ENCODE results near the gene MPZL3. TPM values are rescaled to one million over a fixed set of nuclear protein-coding genes. Genes with fewer than 3 reads are reported as not detected.

MPZL3 gene
- total RNA-seq, 3 donors from 2014 or later = 0.64 to 23.0 (median 13.1) TPM

GRCh38 chr11:118283756-118284350 is 31.7 kb upstream of the MPZL3 start:
- H3K27me3 ChIP-seq = no peaks in the 10 kb centered on the region
- no peak for TF ChIP-seq POLR2AphosphoS5 (IDR thresholded peaks at IDR 0.05)
- no peaks in the 10 kb centered on the region for H3K36me3 ChIP-seq
- no peaks in the 10 kb centered on the region for H3K9me3 ChIP-seq
- no peak overlapping the region for H3K4me3 ChIP-seq
- H3K27ac ChIP-seq = no peak overlapping the region
- no peak for DNase-seq (ENCODE audit: low spot score in 2 of 2)
- intact Hi-C loops (cut with DNase I; ENCODE audit: low total_unique reads) = no loop called here
- no peaks in the 10 kb centered on the region for H3K4me1 ChIP-seq

GRCh38 chr11:118283037-118283636 is 31.0 kb upstream of the MPZL3 start:
- intact Hi-C loops (cut with DNase I; ENCODE audit: low total_unique reads) = no loop called here
- no peak overlapping the region for H3K27ac ChIP-seq

GRCh38 chr11:118282606-118283005 is 30.4 kb upstream of the MPZL3 start:
- Histone ChIP-seq H3K4me1 (no peaks in the 10 kb centered on the region), H3K36me3 (no peaks in the 10 kb centered on the region), H3K4me3 (no peak overlapping the region), H3K9me3 (no peaks in the 10 kb centered on the region), H3K27ac (no peak overlapping the region), H3K27me3 (no peaks in the 10 kb centered on the region)
- intact Hi-C loops (cut with DNase I; ENCODE audit: low total_unique reads) = no loop called here
- no peak for DNase-seq (ENCODE audit: low spot score in 2 of 2)
- TF ChIP-seq POLR2AphosphoS5 (IDR thresholded peaks at IDR 0.05) = no peak
- TF ChIP-seq CTCF (IDR thresholded peaks at IDR 0.05) = no peak
- TF ChIP-seq POLR2A (IDR thresholded peaks at IDR 0.05) = no peak

More at GRCh38 chr11:118283037-118283636, 31.0 kb upstream of the MPZL3 start:
- DNase-seq (ENCODE audit: low spot score in 2 of 2) = no peak
- Histone ChIP-seq H3K36me3 (no peaks in the 10 kb centered on the region), H3K4me3 (no peak overlapping the region), H3K27me3 (no peaks in the 10 kb centered on the region), H3K4me1 (no peaks in the 10 kb centered on the region), H3K9me3 (no peaks in the 10 kb centered on the region)
- TF ChIP-seq POLR2AphosphoS5 (IDR thresholded peaks at IDR 0.05) (no peak), POLR2A (IDR thresholded peaks at IDR 0.05) (no peak), CTCF (IDR thresholded peaks at IDR 0.05) (no peak)

- no peak overlapping the region for H3K4me3 ChIP-seq
- no peaks in the 10 kb centered on the region for H3K9me3 ChIP-seq
- no peak overlapping the region for H3K27ac ChIP-seq
- TF ChIP-seq POLR2AphosphoS5 (IDR thresholded peaks at IDR 0.05) (no peak), POLR2A (IDR thresholded peaks at IDR 0.05) (no peak), CTCF (IDR thresholded peaks at IDR 0.05) (no peak)
- intact Hi-C loops (cut with DNase I; ENCODE audit: low total_unique reads) = no loop called here
- no peaks in the 10 kb centered on the region for H3K27me3 ChIP-seq
- H3K4me1 ChIP-seq = no peaks in the 10 kb centered on the region
- no peaks in the 10 kb centered on the region for H3K36me3 ChIP-seq
- no peak for DNase-seq (ENCODE audit: low spot score in 2 of 2)
Observed at GRCh38 chr11:118281284-118281683, 29.1 kb upstream of the MPZL3 start.

GRCh38 chr11:118277312-118277711 is 25.1 kb upstream of the MPZL3 start:
- TF ChIP-seq CTCF (IDR thresholded peaks at IDR 0.05) (no peak), POLR2AphosphoS5 (IDR thresholded peaks at IDR 0.05) (peak in 1 of 3 donors; percentile 22)
- Histone ChIP-seq H3K27ac (peak overlapping the region; percentile 2 to 64), H3K36me3 (no peaks in the 10 kb centered on the region), H3K4me3 (no peak overlapping the region), H3K4me1 (peaks cover 0 to 7% of the 10 kb centered on the region in 2 donors), H3K9me3 (no peaks in the 10 kb centered on the region), H3K27me3 (no peaks in the 10 kb centered on the region)
- peak in 1 of 2 donors; percentile 31 for DNase-seq (ENCODE audit: low spot score in 2 of 2)
- intact Hi-C loops (cut with DNase I; ENCODE audit: low total_unique reads) = loop anchor here (1.0 kb wide), 1 partner anchor 9 kb away; no protein-coding TSS in a partner anchor
